Immature natural killer cell (primary cell): ENCODE measurements around the gene OR5H2. TPM values are rescaled to one million over a fixed set of nuclear protein-coding genes. Genes with fewer than 3 reads are reported as not detected.
"Not testable (repeated sequence)": the region's sequence is repeated elsewhere in the genome, so short reads cannot be mapped to it uniquely, and the experiment has no call there.

Experiments used
- DNase-seq, 3 donors: peaks; one replicate each; pipeline ENCODE4 v3.0.0; 2022; ENCODE audit warnings: mixed read lengths in 1 of 3
- H3K27ac Mint-ChIP-seq, 6 donors: one replicate each; pipeline ENCODE4 v1.8.0; 2020; ENCODE audit warnings: mixed read lengths in 6 of 6, mild to moderate bottlenecking in 5 of 6, inconsistent platforms in 4 of 6, moderate library complexity in 3 of 6
- H3K27me3 Mint-ChIP-seq, 3 donors: one replicate each; pipeline ENCODE4 v1.8.0; 2020 to 2021; ENCODE audit warnings: low read depth in 3 of 3, mild to moderate bottlenecking in 3 of 3, mixed read lengths in 3 of 3, moderate library complexity in 3 of 3, inconsistent platforms in 1 of 3
- H3K36me3 Mint-ChIP-seq, 3 donors: one replicate each; pipeline ENCODE4 v1.8.0; 2020; ENCODE audit warnings: mixed read lengths in 3 of 3, inconsistent platforms in 2 of 3, mild to moderate bottlenecking in 2 of 3
- H3K4me1 Mint-ChIP-seq, 2 donors: one replicate each; pipeline ENCODE4 v1.8.0; 2020; ENCODE audit warnings: inconsistent platforms in 2 of 2, mild to moderate bottlenecking in 2 of 2, mixed read lengths in 2 of 2, moderate library complexity in 1 of 2
- H3K4me3 Mint-ChIP-seq, 5 donors: one replicate each; pipeline ENCODE4 v1.8.0; 2020; ENCODE audit warnings: mild to moderate bottlenecking in 5 of 5, mixed read lengths in 5 of 5, inconsistent platforms in 3 of 5, moderate library complexity in 3 of 5
- H3K9me3 Mint-ChIP-seq, 6 donors: one replicate each; pipeline ENCODE4 v1.8.0; 2020; ENCODE audit warnings: mild to moderate bottlenecking in 6 of 6, mixed read lengths in 6 of 6, inconsistent platforms in 4 of 6, moderate library complexity in 3 of 6
- polyA plus RNA-seq, 3 donors: library from polyadenylated mRNA; unstranded; fragments of 300-500 nt; fragmentation: Illumina TruSeq; gene quantifications; one replicate each; pipeline ENCODE4 v1.2.3, GENCODE V29; 2021

OR5H2 gene
- not detected for polyA plus RNA-seq

GRCh38 chr3:98282205-98282604, at the start of gene OR5H2:
Gene OR5H2 (plus strand): TSS chr3:98282505. CDS start chr3:98282903, 398 bp downstream.
- Mint-ChIP-seq H3K4me1 (no peaks in the 10 kb centered on the region), H3K27ac (no peak within 1 kb of the TSS), H3K36me3 (no peaks in the 10 kb centered on the region), H3K9me3 (peaks cover 0 to 6% (median 0%) of the 10 kb centered on the region in 6 donors), H3K4me3 (no peak within 1 kb of the TSS), H3K27me3 (peaks cover 0 to 2% (median 0%) of the 10 kb centered on the region in 3 donors)
- DNase-seq, result no peak

- H3K27ac Mint-ChIP-seq, result no peak overlapping the region
- no peak for DNase-seq
- H3K36me3 Mint-ChIP-seq, result no peaks in the 10 kb centered on the region
- H3K4me1 Mint-ChIP-seq, result no peaks in the 10 kb centered on the region
- peaks cover 0 to 3% (median 2%) of the 10 kb centered on the region in 3 donors for H3K27me3 Mint-ChIP-seq
- no peak overlapping the region for H3K4me3 Mint-ChIP-seq
- peaks cover 0 to 7% (median under 1%) of the 10 kb centered on the region in 6 donors for H3K9me3 Mint-ChIP-seq
These were observed 48.8 kb upstream of the OR5H2 start for GRCh38 chr3:98233468-98233867.

- Mint-ChIP-seq H3K27ac (no peak overlapping the region), H3K4me3 (no peak overlapping the region), H3K9me3 (peaks cover 0 to 6% (median under 1%) of the 10 kb centered on the region in 6 donors), H3K27me3 (peaks cover 3 to 5% (median 4%) of the 10 kb centered on the region in 3 donors), H3K36me3 (no peaks in the 10 kb centered on the region), H3K4me1 (no peaks in the 10 kb centered on the region)
- DNase-seq, result no peak
These were observed 42.2 kb upstream of the OR5H2 start for GRCh38 chr3:98240131-98240530.

- Mint-ChIP-seq H3K9me3 (peaks cover 0 to 6% (median under 1%) of the 10 kb centered on the region in 6 donors), H3K4me3 (no peak overlapping the region), H3K27me3 (peaks cover 3 to 5% (median 3%) of the 10 kb centered on the region in 3 donors), H3K27ac (no peak overlapping the region), H3K4me1 (no peaks in the 10 kb centered on the region), H3K36me3 (no peaks in the 10 kb centered on the region)
- DNase-seq, result no peak
These were observed 40.1 kb upstream of the OR5H2 start for GRCh38 chr3:98242155-98242554.

- H3K4me3 Mint-ChIP-seq, result no peak overlapping the region
- no peak for DNase-seq
- no peaks in the 10 kb centered on the region for H3K4me1 Mint-ChIP-seq
- peaks cover 0 to 6% (median 0%) of the 10 kb centered on the region in 6 donors for H3K9me3 Mint-ChIP-seq
- H3K36me3 Mint-ChIP-seq, result no peaks in the 10 kb centered on the region
- peaks cover 2 to 3% (median 3%) of the 10 kb centered on the region in 3 donors for H3K27me3 Mint-ChIP-seq
- H3K27ac Mint-ChIP-seq, result no peak overlapping the region
These were observed 38.5 kb upstream of the OR5H2 start for GRCh38 chr3:98243843-98244242.

- Mint-ChIP-seq H3K36me3 (no peaks in the 10 kb centered on the region), H3K4me1 (no peaks in the 10 kb centered on the region), H3K4me3 (no peak overlapping the region)
These were observed 36.2 kb upstream of the OR5H2 start for GRCh38 chr3:98246142-98246541.

GRCh38 chr3:98256026-98256425, 26.3 kb upstream of the OR5H2 start:
- H3K9me3 Mint-ChIP-seq, H3K36me3 Mint-ChIP-seq, H3K4me1 Mint-ChIP-seq, DNase-seq, H3K4me3 Mint-ChIP-seq, H3K27me3 Mint-ChIP-seq, H3K27ac Mint-ChIP-seq: not testable (repeated sequence)

More at GRCh38 chr3:98246142-98246541, 36.2 kb upstream of the OR5H2 start:
- Mint-ChIP-seq H3K27ac (no peak overlapping the region), H3K9me3 (peaks cover 0 to 6% (median 0%) of the 10 kb centered on the region in 6 donors), H3K27me3 (peaks cover 2 to 4% (median 2%) of the 10 kb centered on the region in 3 donors)
- no peak for DNase-seq

- H3K4me3 Mint-ChIP-seq, result no peak overlapping the region
- peaks cover 0 to 10% (median 5%) of the 10 kb centered on the region in 6 donors for H3K9me3 Mint-ChIP-seq
- H3K27ac Mint-ChIP-seq, result no peak overlapping the region
- no peak for DNase-seq
- H3K36me3 Mint-ChIP-seq, result no peaks in the 10 kb centered on the region
- H3K4me1 Mint-ChIP-seq, result no peaks in the 10 kb centered on the region
- peaks cover 1 to 3% (median 2%) of the 10 kb centered on the region in 3 donors for H3K27me3 Mint-ChIP-seq
These were observed 22.6 kb upstream of the OR5H2 start for GRCh38 chr3:98259707-98260106.

GRCh38 chr3:98262046-98262445, 20.3 kb upstream of the OR5H2 start:
- Mint-ChIP-seq H3K4me1 (no peaks in the 10 kb centered on the region), H3K4me3 (no peak overlapping the region), H3K27me3 (peaks cover 1 to 2% (median 2%) of the 10 kb centered on the region in 3 donors), H3K9me3 (peaks cover 0 to 10% (median 5%) of the 10 kb centered on the region in 6 donors), H3K36me3 (no peaks in the 10 kb centered on the region), H3K27ac (no peak overlapping the region)
- no peak for DNase-seq

GRCh38 chr3:98263944-98264343, 18.4 kb upstream of the OR5H2 start, which contains the start of gene OR5H6:
Gene OR5H6 (plus strand): TSS chr3:98264244. CDS start chr3:98264333, 89 bp downstream.
- Mint-ChIP-seq H3K27me3 (peaks cover 0 to 1% (median 0%) of the 10 kb centered on the region in 3 donors), H3K4me1 (no peaks in the 10 kb centered on the region), H3K27ac (no peak within 1 kb of the TSS), H3K36me3 (no peaks in the 10 kb centered on the region), H3K9me3 (peaks cover 0 to 6% (median 3%) of the 10 kb centered on the region in 6 donors), H3K4me3 (no peak within 1 kb of the TSS)
- no peak for DNase-seq

- Mint-ChIP-seq H3K36me3 (no peaks in the 10 kb centered on the region), H3K27ac (no peak overlapping the region), H3K4me3 (no peak overlapping the region), H3K4me1 (no peaks in the 10 kb centered on the region), H3K27me3 (peaks cover 0 to 5% (median 1%) of the 10 kb centered on the region in 3 donors), H3K9me3 (peaks cover 11 to 27% (median 16%) of the 10 kb centered on the region in 6 donors)
- no peak for DNase-seq
These were observed 12.5 kb upstream of the OR5H2 start for GRCh38 chr3:98269846-98270245.

- no peak for DNase-seq
- Mint-ChIP-seq H3K4me1 (no peaks in the 10 kb centered on the region), H3K9me3 (peaks cover 11 to 27% (median 16%) of the 10 kb centered on the region in 6 donors), H3K4me3 (no peak overlapping the region), H3K27ac (no peak overlapping the region), H3K27me3 (peaks cover 0 to 5% (median 1%) of the 10 kb centered on the region in 3 donors), H3K36me3 (no peaks in the 10 kb centered on the region)
These were observed 10.2 kb upstream of the OR5H2 start for GRCh38 chr3:98272126-98272525.

- H3K27me3 Mint-ChIP-seq, result peaks cover 0 to 4% (median 2%) of the 10 kb centered on the region in 3 donors
- H3K36me3 Mint-ChIP-seq, result no peaks in the 10 kb centered on the region
- H3K4me1 Mint-ChIP-seq, result no peaks in the 10 kb centered on the region
- no peak for DNase-seq
- H3K4me3 Mint-ChIP-seq, result no peak overlapping the region
- H3K27ac Mint-ChIP-seq, result no peak overlapping the region
- peaks cover 6 to 17% (median 12%) of the 10 kb centered on the region in 6 donors for H3K9me3 Mint-ChIP-seq
These were observed 7.4 kb upstream of the OR5H2 start for GRCh38 chr3:98274914-98275313.

- H3K27ac Mint-ChIP-seq, result no peak overlapping the region
- no peak overlapping the region for H3K4me3 Mint-ChIP-seq
- no peaks in the 10 kb centered on the region for H3K36me3 Mint-ChIP-seq
- H3K4me1 Mint-ChIP-seq, result no peaks in the 10 kb centered on the region
- peaks cover 2 to 3% (median 3%) of the 10 kb centered on the region in 3 donors for H3K27me3 Mint-ChIP-seq
- H3K9me3 Mint-ChIP-seq, result peaks cover 0 to 10% (median 2%) of the 10 kb centered on the region in 6 donors
- DNase-seq, result no peak
These were observed 8.6 kb downstream of the OR5H2 start for GRCh38 chr3:98290916-98291315.
